Smooth muscle cell (in vitro differentiated cells): ENCODE results near the gene HSD11B2. TPM values are rescaled to one million over a fixed set of nuclear protein-coding genes. Genes with fewer than 3 reads are reported as not detected.

Source experiments
- DNase-seq: peaks from one replicate; lab custom pipeline; 2025; ENCODE audit not compliant: unreplicated experiment; lab: John Stamatoyannopoulos, UW
- H2AFZ ChIP-seq: fragments of 200-600 bp; sonication (generic); 2 replicates; pipeline ENCODE4 v1.6.0; 2016; ENCODE audit warnings: antibody characterized with exemption, low read depth, mild to moderate bottlenecking
- H3F3A ChIP-seq: fragments of 200-600 bp; sonication (generic); 2 replicates; pipeline ENCODE4 v1.6.0; 2017; ENCODE audit warnings: antibody characterized with exemption, low read depth
- H3K27ac ChIP-seq: fragments of 200-600 bp; sonication (generic); 2 replicates; pipeline ENCODE4 v1.5.1; 2016; ENCODE audit warnings: low read depth, mild to moderate bottlenecking
- H3K27me3 ChIP-seq: fragments of 200-600 bp; sonication (generic); 2 replicates; pipeline ENCODE4 v1.6.1; 2016; ENCODE audit warnings: low read depth, mild to moderate bottlenecking
- H3K36me3 ChIP-seq: fragments of 200-600 bp; sonication (generic); 2 replicates; pipeline ENCODE4 v1.5.1; 2016; ENCODE audit warnings: low read depth
- H3K4me1 ChIP-seq: fragments of 200-600 bp; sonication (generic); 2 replicates; pipeline ENCODE4 v1.5.1; 2016; ENCODE audit warnings: low read depth
- H3K4me2 ChIP-seq: fragments of 200-600 bp; sonication (generic); 2 replicates; pipeline ENCODE4 v1.6.0; 2016; ENCODE audit warnings: mild to moderate bottlenecking
- H3K4me3 ChIP-seq: fragments of 200-600 bp; sonication (generic); 2 replicates; pipeline ENCODE4 v1.5.1; 2016; ENCODE audit warnings: mild to moderate bottlenecking
- H3K79me2 ChIP-seq: fragments of 200-600 bp; sonication (generic); 2 replicates; pipeline ENCODE4 v1.6.0; 2016; ENCODE audit warnings: low read depth, mild to moderate bottlenecking
- H3K9ac ChIP-seq: fragments of 200-600 bp; sonication (generic); 2 replicates; pipeline ENCODE4 v1.6.0; 2016; ENCODE audit warnings: low read depth
- H3K9me3 ChIP-seq: fragments of 200-600 bp; sonication (generic); replicated peaks from 2 replicates; pipeline ENCODE4 v1.5.1; 2016; ENCODE audit warnings: low read depth
- H4K20me1 ChIP-seq: fragments of 200-600 bp; sonication (generic); 2 replicates; pipeline ENCODE4 v1.6.0; 2016; ENCODE audit warnings: low read depth
- WGBS: methylation state at CpG from one replicate; pipeline ENCODE4 v1.1.7; 2016; ENCODE audit warnings: low lambda C conversion rate; 5-methylcytosine and 5-hydroxymethylcytosine counted together
- polyA plus RNA-seq: library from polyadenylated mRNA; unstranded; fragments of >200 nt; fragmentation: Nextera tagmentation; extraction: Ambion mirVana; gene quantifications from 2 replicates; pipeline ENCODE4 v1.2.1, GENCODE V29; 2016
- total RNA-seq: library from RNA; depleted of rRNA; stranded (reverse); fragments of >200 nt; gene quantifications from 2 replicates; pipeline ENCODE4 v1.2.3, GENCODE V29; 2014
- TF ChIP-seq, protein P1 (sequence below): fragments of 200-600 bp; sonication (generic); IDR thresholded peaks from 2 replicates; pipeline ENCODE4 v1.5.1; 2017; ENCODE audit warnings: borderline replicate concordance, mild to moderate bottlenecking, antibody characterized with exemption; ENCODE audit not compliant: insufficient read depth, poor library complexity, severe bottlenecking

Gene HSD11B2
- total and polyA plus RNA-seq, 2 experiments from 2014 or later = not detected

DNA sequence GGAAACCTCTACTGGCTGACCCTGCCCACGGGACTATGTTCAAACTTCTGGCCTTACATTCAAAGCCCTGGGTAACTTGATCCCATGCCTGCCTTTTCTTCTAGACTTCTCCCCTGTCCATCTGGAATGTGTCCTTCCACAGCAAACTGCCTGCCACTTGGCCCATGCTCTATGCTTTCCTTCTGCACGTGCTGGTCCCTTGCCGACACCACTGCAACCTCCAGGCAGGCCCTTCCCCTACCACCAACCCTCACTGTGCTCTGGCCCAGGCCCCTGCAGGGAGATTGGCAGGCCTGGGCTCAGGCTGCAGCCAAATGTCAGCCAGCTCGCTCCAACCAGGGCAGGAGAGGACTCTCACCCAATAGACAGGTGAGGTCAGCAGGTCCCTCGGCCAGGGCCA lies 11.0 kb downstream of the HSD11B2 start:
- Histone ChIP-seq H3K4me1 (no peaks in the 10 kb centered on the region), H3K9me3 (no peaks in the 10 kb centered on the region), H3K4me2 (no peak overlapping the region), H3K27me3 (no peaks in the 10 kb centered on the region), H4K20me1 (peaks cover 75% of the 10 kb centered on the region), H3F3A (no peaks in the 10 kb centered on the region), H3K9ac (no peak overlapping the region), H3K79me2 (no peaks in the 10 kb centered on the region), H2AFZ (no peak overlapping the region), H3K27ac (no peak overlapping the region), H3K36me3 (no peaks in the 10 kb centered on the region), H3K4me3 (no peak overlapping the region)
- DNase-seq = no peak
- TF ChIP-seq, protein P1, sequence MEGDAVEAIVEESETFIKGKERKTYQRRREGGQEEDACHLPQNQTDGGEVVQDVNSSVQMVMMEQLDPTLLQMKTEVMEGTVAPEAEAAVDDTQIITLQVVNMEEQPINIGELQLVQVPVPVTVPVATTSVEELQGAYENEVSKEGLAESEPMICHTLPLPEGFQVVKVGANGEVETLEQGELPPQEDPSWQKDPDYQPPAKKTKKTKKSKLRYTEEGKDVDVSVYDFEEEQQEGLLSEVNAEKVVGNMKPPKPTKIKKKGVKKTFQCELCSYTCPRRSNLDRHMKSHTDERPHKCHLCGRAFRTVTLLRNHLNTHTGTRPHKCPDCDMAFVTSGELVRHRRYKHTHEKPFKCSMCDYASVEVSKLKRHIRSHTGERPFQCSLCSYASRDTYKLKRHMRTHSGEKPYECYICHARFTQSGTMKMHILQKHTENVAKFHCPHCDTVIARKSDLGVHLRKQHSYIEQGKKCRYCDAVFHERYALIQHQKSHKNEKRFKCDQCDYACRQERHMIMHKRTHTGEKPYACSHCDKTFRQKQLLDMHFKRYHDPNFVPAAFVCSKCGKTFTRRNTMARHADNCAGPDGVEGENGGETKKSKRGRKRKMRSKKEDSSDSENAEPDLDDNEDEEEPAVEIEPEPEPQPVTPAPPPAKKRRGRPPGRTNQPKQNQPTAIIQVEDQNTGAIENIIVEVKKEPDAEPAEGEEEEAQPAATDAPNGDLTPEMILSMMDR = no peak
- WGBS = 86% methylated on average over 5 of the region's 5 CpGs

DNA sequence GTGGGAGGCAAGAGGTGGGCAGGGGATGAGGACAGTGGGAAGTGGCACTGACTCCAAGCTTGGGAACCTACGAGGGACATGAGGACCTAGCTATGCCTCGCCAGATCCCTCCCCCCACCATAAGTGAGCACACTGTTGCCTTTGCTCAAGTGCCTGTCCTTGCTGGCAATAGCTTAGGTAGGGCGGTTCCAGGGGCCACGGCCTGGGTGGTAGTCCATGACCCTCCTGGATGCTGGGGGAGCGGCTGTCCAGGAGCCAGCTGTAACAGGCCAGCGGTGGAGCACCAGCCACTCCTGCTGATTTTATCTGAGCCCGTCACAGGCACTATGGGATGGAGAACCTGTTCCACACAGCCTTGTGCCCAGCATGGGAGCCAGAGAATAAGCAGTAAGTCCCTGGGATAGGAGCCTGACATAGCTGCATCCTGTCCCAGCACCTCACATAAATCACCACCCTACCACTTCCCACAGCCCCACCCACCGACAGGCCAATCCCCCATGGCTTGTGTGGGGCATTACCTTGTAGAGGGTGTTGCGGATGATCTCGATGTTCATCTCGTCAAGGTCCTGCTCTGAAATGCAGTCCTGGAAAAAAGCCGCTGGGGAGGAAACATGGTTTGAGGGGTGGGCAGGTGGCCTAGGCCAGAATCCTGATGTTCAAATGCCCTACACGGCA lies 11.8 kb downstream of the HSD11B2 start:
- no peak for DNase-seq
- H2AFZ ChIP-seq = no peak overlapping the region
- no peaks in the 10 kb centered on the region for H3K4me1 ChIP-seq
- no peaks in the 10 kb centered on the region for H3F3A ChIP-seq
- TF ChIP-seq, protein P1 = no peak
- no peaks in the 10 kb centered on the region for H3K36me3 ChIP-seq
- H3K27me3 ChIP-seq = no peaks in the 10 kb centered on the region
- H3K4me2 ChIP-seq = no peak overlapping the region
- no peak overlapping the region for H3K4me3 ChIP-seq
- peaks cover 79% of the 10 kb centered on the region for H4K20me1 ChIP-seq
- H3K9ac ChIP-seq = no peak overlapping the region
- 95% methylated on average over 13 of the region's 13 CpGs for WGBS
- H3K27ac ChIP-seq = no peak overlapping the region
- H3K9me3 ChIP-seq = no peaks in the 10 kb centered on the region
- H3K79me2 ChIP-seq = no peaks in the 10 kb centered on the region

DNA sequence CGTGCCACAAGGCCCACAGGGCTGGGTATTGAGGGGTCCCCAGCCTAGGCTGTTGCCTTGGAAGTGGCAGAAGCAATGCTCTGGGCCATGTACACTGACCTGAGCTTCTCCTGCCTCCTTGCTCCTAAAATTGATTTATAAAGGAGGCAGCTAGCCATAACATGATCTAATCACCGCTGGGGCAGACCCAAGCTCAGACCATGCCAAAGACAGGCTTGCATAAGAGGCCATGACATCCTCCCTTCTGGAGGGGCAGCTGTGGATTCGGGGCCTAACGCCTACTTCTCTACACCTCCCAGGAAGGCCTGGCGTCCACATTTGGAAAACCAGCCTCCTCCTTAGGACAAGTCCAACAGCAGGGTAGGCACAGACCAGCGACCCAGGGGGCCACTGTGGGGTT lies 12.3 kb downstream of the HSD11B2 start:
- DNase-seq = no peak
- Histone ChIP-seq H3F3A (no peaks in the 10 kb centered on the region), H3K4me1 (no peaks in the 10 kb centered on the region), H3K9ac (no peak overlapping the region), H4K20me1 (peaks cover 84% of the 10 kb centered on the region), H3K9me3 (no peaks in the 10 kb centered on the region), H3K4me2 (no peak overlapping the region), H3K27me3 (no peaks in the 10 kb centered on the region), H3K4me3 (no peak overlapping the region), H3K27ac (no peak overlapping the region), H3K79me2 (no peaks in the 10 kb centered on the region), H3K36me3 (no peaks in the 10 kb centered on the region), H2AFZ (no peak overlapping the region)
- TF ChIP-seq, protein P1 = no peak
- 97% methylated on average over 6 of the region's 6 CpGs for WGBS
